CD8-positive, alpha-beta memory T cell (primary cell): ENCODE measurements around the gene UBAC2. TPM values are rescaled to one million over a fixed set of nuclear protein-coding genes. Genes with fewer than 3 reads are reported as not detected.

Experiments
- CTCF ChIA-PET: fragments of 350-600 bp; sonication (Branson Sonifier 250); formaldehyde crosslinking; loops from one replicate; lab custom pipeline; 2021; ENCODE audit warnings: antibody characterized with exemption; lab: Charles Lee
- POLR2A ChIA-PET: fragments of 350-600 bp; sonication (Branson Sonifier 250); formaldehyde crosslinking; loops from one replicate; lab custom pipeline; 2021; ENCODE audit warnings: antibody characterized with exemption; lab: Charles Lee
- DNase-seq, 5 donors: peaks; one replicate each; pipeline versions ENCODE4 v3.0.0 to v3.0.0-alpha.2; 2020 to 2022; ENCODE audit warnings: mixed read lengths in 1 of 5
- H3K27ac ChIP-seq: one replicate; pipeline ENCODE4 v1.7.0; 2013; ENCODE audit warnings: low read depth, mild to moderate bottlenecking, low read length, moderate library complexity
- H3K27me3 ChIP-seq: 2 replicates; pipeline ENCODE4 v1.7.0; 2013; ENCODE audit warnings: low read length, mild to moderate bottlenecking; ENCODE audit not compliant: insufficient read depth, poor library complexity, severe bottlenecking
- H3K36me3 ChIP-seq: 2 replicates; pipeline ENCODE4 v1.7.0; 2013; ENCODE audit warnings: mild to moderate bottlenecking, low read length, moderate library complexity; ENCODE audit not compliant: insufficient read depth
- H3K4me1 ChIP-seq: 2 replicates; pipeline ENCODE4 v1.7.0; 2013; ENCODE audit warnings: mild to moderate bottlenecking, low read length, moderate library complexity; ENCODE audit not compliant: insufficient read depth
- H3K4me3 ChIP-seq: 2 replicates; pipeline ENCODE4 v1.7.0; 2013; ENCODE audit warnings: mild to moderate bottlenecking, low read length
- H3K9me3 ChIP-seq: 2 replicates; pipeline ENCODE4 v1.7.0; 2013; ENCODE audit warnings: mild to moderate bottlenecking, low read length
- H3K27ac Mint-ChIP-seq, 8 donors: one replicate each; pipeline ENCODE4 v1.8.0; 2020 to 2021; ENCODE audit warnings: mixed read lengths in 8 of 8, mild to moderate bottlenecking in 6 of 8, inconsistent platforms in 3 of 8, moderate library complexity in 3 of 8
- H3K27me3 Mint-ChIP-seq, 2 donors: one replicate each; pipeline ENCODE4 v1.8.0; 2020 to 2021; ENCODE audit warnings: mixed read lengths in 2 of 2, mild to moderate bottlenecking in 1 of 2, moderate library complexity in 1 of 2
- H3K36me3 Mint-ChIP-seq, 3 donors: one replicate each; pipeline ENCODE4 v1.8.0; 2020 to 2021; ENCODE audit warnings: mixed read lengths in 3 of 3, inconsistent platforms in 1 of 3, mild to moderate bottlenecking in 1 of 3
- H3K4me1 Mint-ChIP-seq, 3 donors: one replicate each; pipeline ENCODE4 v1.8.0; 2020 to 2021; ENCODE audit warnings: mixed read lengths in 3 of 3, inconsistent platforms in 1 of 3, mild to moderate bottlenecking in 1 of 3
- H3K4me3 Mint-ChIP-seq, 7 donors: one replicate each; pipeline ENCODE4 v1.8.0; 2020 to 2021; ENCODE audit warnings: mixed read lengths in 7 of 7, mild to moderate bottlenecking in 6 of 7, moderate library complexity in 4 of 7, inconsistent platforms in 2 of 7
- H3K9me3 Mint-ChIP-seq, 5 donors: one replicate each; pipeline ENCODE4 v1.8.0; 2020 to 2022; ENCODE audit warnings: mixed read lengths in 5 of 5, mild to moderate bottlenecking in 3 of 5, moderate library complexity in 2 of 5, inconsistent platforms in 1 of 5
- polyA plus RNA-seq: library from polyadenylated mRNA; unstranded; fragments of 300-500 nt; fragmentation: Illumina TruSeq; gene quantifications from one replicate; pipeline ENCODE4 v1.2.3, GENCODE V29; 2021
- total RNA-seq, 2 experiments: library from RNA; stranded (reverse); gene quantifications; one replicate each; pipeline ENCODE4 v1.2.3, GENCODE V29; 2021

UBAC2 gene
- total and polyA plus RNA-seq, 3 experiments from 2014 or later, result 62.3 to 160 (median 63.7) TPM

DNA sequence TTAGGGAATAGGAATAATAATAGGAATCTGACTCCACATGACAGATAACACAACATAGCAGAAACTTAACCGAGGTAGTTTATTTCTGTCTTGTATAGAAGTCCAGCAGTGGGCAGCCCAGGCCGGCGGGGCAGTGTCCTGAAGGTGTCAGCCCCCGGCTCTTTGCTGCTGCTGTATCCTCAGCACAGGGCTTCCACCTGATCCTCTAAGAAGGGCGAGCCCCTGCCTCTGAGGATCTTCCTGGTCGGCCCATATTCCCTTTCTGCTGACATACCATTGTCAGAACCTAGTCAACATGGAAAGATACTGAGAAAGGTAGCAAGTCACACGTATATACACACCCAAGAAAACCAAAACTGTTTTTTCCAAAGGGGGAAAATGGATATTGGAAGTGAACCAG is 162.7 kb downstream of the UBAC2 start:
- ChIA-PET POLR2A (no interaction called here), CTCF (interaction anchor here (1.1 kb wide), 1 partner anchor 94 kb away, joined by 3 read pairs; no protein-coding TSS in a partner anchor)
- peaks cover 96% of the 10 kb centered on the region for H3K4me1 ChIP-seq
- peak overlapping the region in 3 of 7 donors; percentile 18 to 69 (median 35) for H3K4me3 Mint-ChIP-seq
- no peaks in the 10 kb centered on the region for H3K9me3 ChIP-seq
- peaks cover 7 to 53% (median 25%) of the 10 kb centered on the region in 3 donors for H3K36me3 Mint-ChIP-seq
- DNase-seq, result no peak
- no peaks in the 10 kb centered on the region for H3K27me3 ChIP-seq
- H3K9me3 Mint-ChIP-seq, result no peaks in the 10 kb centered on the region
- peak overlapping the region; percentile 82 to 99 (median 92) for H3K27ac Mint-ChIP-seq
- no peak overlapping the region for H3K4me3 ChIP-seq
- H3K27me3 Mint-ChIP-seq, result no peaks in the 10 kb centered on the region
- H3K27ac ChIP-seq, result peak overlapping the region; percentile 1
- H3K36me3 ChIP-seq, result no peaks in the 10 kb centered on the region
- peaks cover 90 to 100% (median 97%) of the 10 kb centered on the region in 3 donors for H3K4me1 Mint-ChIP-seq

DNA sequence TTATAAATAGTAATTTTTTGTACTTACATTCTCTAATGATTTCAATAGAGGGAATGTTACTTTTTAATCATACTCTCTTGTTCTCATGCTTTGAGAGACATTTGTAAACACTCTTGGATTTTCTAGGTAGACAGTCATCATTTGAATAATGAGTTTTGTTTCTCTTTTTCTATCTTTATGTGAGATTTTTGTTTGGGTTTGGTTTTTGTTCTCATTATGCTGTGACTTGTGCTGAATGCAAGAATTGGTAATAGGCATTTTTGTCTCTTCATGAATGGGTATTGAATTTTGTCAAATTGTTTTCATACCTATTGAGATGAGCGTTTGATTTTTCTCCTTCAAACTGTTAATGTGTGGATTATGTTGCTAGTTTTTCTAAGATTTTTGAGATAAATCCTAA is 163.3 kb downstream of the UBAC2 start:
- H3K9me3 ChIP-seq, result no peaks in the 10 kb centered on the region
- peak overlapping the region in 3 of 7 donors; percentile 5 to 55 (median 32) for H3K4me3 Mint-ChIP-seq
- no peaks in the 10 kb centered on the region for H3K9me3 Mint-ChIP-seq
- H3K36me3 Mint-ChIP-seq, result peaks cover 2 to 52% (median 27%) of the 10 kb centered on the region in 3 donors
- H3K27me3 ChIP-seq, result no peaks in the 10 kb centered on the region
- H3K4me1 Mint-ChIP-seq, result peaks cover 85 to 99% (median 97%) of the 10 kb centered on the region in 3 donors
- H3K27ac ChIP-seq, result no peak overlapping the region
- peaks cover 94% of the 10 kb centered on the region for H3K4me1 ChIP-seq
- H3K4me3 ChIP-seq, result no peak overlapping the region
- H3K27ac Mint-ChIP-seq, result peak overlapping the region; percentile 70 to 99 (median 90)
- POLR2A ChIA-PET, result no interaction called here
- no peak for DNase-seq
- CTCF ChIA-PET, result interaction anchor here (1.1 kb wide), 1 partner anchor 94 kb away, joined by 3 read pairs; no protein-coding TSS in a partner anchor
- H3K27me3 Mint-ChIP-seq, result no peaks in the 10 kb centered on the region
- H3K36me3 ChIP-seq, result no peaks in the 10 kb centered on the region

DNA sequence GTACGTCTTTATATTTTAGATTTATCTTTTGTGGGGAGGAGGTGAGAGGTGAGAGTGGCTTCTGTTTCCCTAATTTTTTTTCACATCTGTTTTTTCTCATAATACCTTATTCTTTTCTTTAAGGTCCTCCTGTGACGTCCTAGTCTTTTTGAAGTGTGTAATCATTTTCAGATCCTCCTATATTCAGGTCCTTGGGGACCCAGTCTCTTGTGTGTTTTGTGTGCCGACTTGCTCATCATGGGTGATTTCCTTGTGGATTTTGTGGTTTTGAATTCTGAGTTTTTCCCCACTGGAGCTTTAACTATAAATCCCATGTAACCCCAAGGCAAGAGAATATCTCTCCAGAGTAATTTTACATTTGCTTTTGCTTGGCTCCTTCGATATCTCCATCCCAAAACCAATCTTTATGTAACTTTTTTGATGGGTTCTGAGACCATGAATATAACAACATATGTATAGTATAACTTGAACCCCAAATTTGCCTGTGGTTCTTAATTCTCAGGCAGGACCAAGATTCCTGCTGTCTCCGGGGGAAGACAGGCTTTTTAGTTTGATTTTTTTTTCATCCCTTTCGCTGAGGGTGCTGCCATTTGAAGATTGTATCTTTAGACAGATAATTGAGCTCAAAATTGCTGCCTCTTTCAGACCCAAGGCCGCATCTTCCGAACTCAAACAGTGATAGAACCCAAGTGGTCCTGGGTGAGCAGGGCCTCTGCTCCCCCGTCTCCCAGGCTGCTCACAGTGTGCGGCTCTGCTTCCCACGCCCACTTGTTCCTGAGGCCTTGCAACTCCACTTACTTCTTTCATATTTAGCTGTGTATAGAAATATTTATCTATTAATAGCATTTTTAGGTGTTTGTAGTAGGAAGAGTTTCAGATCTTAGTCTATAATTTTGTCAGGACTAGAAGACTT is 165.7 kb downstream of the UBAC2 start:
- no peak for DNase-seq

DNA sequence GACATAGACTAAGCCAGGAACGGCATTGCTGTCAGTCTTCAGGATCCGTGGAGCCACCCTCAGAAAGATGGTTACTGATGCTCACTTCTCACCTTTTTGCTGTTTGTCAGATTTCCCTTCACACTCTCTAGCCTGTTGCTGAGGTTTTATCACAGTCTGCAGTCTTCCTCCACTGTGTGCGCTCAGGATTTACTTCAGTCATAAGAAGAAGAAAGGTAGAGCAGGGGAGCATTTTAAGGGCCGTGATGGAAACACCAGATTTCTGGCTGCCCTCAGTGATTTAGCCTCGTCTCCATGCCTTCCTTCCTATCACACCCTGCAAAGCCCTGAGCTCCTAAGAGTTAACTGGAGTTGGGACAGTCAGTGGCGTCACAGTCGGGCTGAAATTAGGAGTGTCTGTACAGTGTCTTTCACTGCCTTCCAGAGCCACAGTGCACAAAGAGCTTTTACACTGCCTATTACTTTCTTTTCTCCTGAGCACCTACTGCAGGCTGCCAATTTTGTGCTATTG is 166.5 kb downstream of the UBAC2 start:
- no peaks in the 10 kb centered on the region for H3K27me3 ChIP-seq
- no peaks in the 10 kb centered on the region for H3K27me3 Mint-ChIP-seq
- H3K4me3 Mint-ChIP-seq, result peak overlapping the region; percentile 67 to 89 (median 77)
- no peaks in the 10 kb centered on the region for H3K9me3 ChIP-seq
- H3K27ac Mint-ChIP-seq, result peak overlapping the region; percentile 91 to 98 (median 96)
- H3K4me3 ChIP-seq, result peak overlapping the region; percentile 42
- H3K9me3 Mint-ChIP-seq, result no peaks in the 10 kb centered on the region
- peak in 2 of 5 donors; percentile 51 to 60 for DNase-seq
- ChIA-PET CTCF (interaction anchor here (0.8 to 3.4 kb wide), 17 partner anchors 8 to 191 kb away, joined by 3 to 21 read pairs (median 5); no protein-coding TSS in a partner anchor), POLR2A (interaction anchor here (1.3 to 1.7 kb wide), 4 partner anchors 8 to 67 kb away, joined by 4 to 7 read pairs (median 4); no protein-coding TSS in a partner anchor)
- H3K4me1 ChIP-seq, result peaks cover 94% of the 10 kb centered on the region
- peaks cover 77 to 98% (median 96%) of the 10 kb centered on the region in 3 donors for H3K4me1 Mint-ChIP-seq
- peak overlapping the region; percentile 44 for H3K27ac ChIP-seq
- no peaks in the 10 kb centered on the region for H3K36me3 ChIP-seq
- H3K36me3 Mint-ChIP-seq, result peaks cover 17 to 57% (median 30%) of the 10 kb centered on the region in 3 donors

More for the DNA sequence above, 165.7 kb downstream of the UBAC2 start:
- ChIA-PET CTCF (interaction anchor here (1.0 to 3.4 kb wide), 17 partner anchors 9 to 190 kb away, joined by 3 to 21 read pairs (median 5); no protein-coding TSS in a partner anchor), POLR2A (interaction anchor here (1.3 to 1.7 kb wide), 4 partner anchors 9 to 68 kb away, joined by 4 to 7 read pairs (median 4); no protein-coding TSS in a partner anchor)
- Histone ChIP-seq H3K9me3 (no peaks in the 10 kb centered on the region), H3K27ac (peak overlapping the region; percentile 44), H3K4me1 (peaks cover 94% of the 10 kb centered on the region), H3K36me3 (no peaks in the 10 kb centered on the region), H3K4me3 (peak overlapping the region; percentile 2), H3K27me3 (no peaks in the 10 kb centered on the region)
- Mint-ChIP-seq H3K4me1 (peaks cover 76 to 97% (median 96%) of the 10 kb centered on the region in 3 donors), H3K27me3 (no peaks in the 10 kb centered on the region), H3K36me3 (peaks cover 13 to 57% (median 26%) of the 10 kb centered on the region in 3 donors), H3K27ac (peak overlapping the region; percentile 91 to 98 (median 96)), H3K4me3 (peak overlapping the region; percentile 31 to 89 (median 75)), H3K9me3 (no peaks in the 10 kb centered on the region)

DNA sequence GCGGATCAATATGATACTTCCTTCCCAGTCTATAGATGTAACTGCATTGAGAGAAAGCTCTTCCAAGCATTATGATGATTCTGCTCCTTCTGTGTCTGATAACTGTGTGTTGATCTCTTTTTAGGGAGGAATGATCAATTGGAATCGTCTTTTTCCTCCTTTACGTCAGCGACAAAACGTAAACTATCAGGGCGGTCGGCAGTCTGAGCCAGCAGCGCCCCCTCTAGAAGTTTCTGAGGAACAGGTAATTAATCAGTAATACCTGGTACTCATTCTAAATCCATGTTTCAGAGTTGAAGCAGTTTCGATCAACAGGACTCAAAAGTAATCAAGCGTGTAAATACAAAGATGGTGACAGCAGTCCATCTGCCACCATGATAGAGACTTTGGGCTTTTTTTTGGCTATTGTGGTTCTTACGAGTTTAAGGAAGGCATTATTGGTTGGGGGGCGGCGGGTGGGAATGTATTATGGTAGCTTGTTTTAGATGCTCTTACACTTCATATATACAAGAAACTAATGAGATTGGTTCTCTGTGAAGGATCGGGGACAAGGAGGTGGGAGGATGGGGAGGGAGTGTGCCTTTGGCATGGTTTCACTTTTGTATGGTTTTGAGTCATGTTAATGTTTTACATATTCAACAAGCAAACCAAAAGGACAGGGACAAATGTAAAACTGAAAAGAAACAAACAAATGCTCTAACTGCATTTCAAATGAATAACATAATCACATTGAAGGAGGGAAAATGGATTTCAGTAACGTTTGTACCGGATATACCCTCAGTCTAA is 167.2 kb downstream of the UBAC2 start:
- Mint-ChIP-seq H3K9me3 (no peaks in the 10 kb centered on the region), H3K4me1 (peaks cover 76 to 98% (median 96%) of the 10 kb centered on the region in 3 donors), H3K36me3 (peaks cover 21 to 58% (median 34%) of the 10 kb centered on the region in 3 donors), H3K4me3 (peak overlapping the region; percentile 67 to 89 (median 77)), H3K27ac (peak overlapping the region; percentile 91 to 98 (median 96)), H3K27me3 (peaks cover 0 to 2% of the 10 kb centered on the region in 2 donors)
- ChIA-PET POLR2A (interaction anchor here (1.3 to 1.7 kb wide), 4 partner anchors 7 to 67 kb away, joined by 4 to 7 read pairs (median 4); no protein-coding TSS in a partner anchor), CTCF (interaction anchor here (0.8 to 3.4 kb wide), 13 partner anchors 12 to 103 kb away, joined by 3 to 21 read pairs (median 4); no protein-coding TSS in a partner anchor)
- Histone ChIP-seq H3K36me3 (no peaks in the 10 kb centered on the region), H3K4me1 (peaks cover 94% of the 10 kb centered on the region), H3K27me3 (no peaks in the 10 kb centered on the region), H3K4me3 (peak overlapping the region; percentile 42), H3K27ac (no peak overlapping the region), H3K9me3 (no peaks in the 10 kb centered on the region)
- DNase-seq, result no peak

DNA sequence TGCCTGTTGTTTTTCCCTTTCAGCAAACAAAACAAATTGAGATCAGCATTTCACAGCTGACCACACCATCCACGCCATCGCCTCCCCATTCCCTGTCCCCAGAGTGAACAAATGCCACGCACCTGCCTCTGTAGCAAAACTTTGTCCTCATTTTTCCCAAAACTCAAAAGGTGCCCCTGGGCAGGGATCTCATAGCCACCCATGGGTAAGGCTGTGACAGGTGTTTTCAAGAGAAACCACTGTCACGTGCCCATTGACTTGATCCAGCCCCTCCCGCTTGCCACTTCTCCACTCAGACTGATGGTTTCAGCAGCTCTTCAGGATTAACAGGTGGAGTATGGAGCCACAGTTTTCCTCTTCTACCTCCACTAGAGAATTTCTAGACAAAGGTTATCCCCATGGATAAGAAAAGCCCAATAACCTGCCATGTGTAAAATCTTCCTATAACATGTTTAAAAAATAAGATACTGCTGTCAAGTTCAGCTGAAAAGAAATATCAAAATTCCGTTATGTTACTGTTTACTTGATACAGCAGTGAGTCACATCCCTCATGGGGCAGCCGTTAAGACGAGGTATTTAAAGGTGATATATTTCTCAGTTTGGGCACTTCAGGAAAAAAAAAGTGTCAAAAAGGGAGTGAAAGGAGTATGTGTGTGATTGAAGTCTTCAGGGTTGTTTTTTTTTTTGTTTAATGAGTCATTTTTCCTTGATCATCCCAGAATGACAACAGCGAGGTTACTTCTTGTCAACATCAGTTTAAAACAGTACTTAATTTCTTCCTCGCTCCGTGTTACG is 170.0 kb downstream of the UBAC2 start:
- H3K9me3 Mint-ChIP-seq, result no peaks in the 10 kb centered on the region
- peaks cover 80 to 99% (median 96%) of the 10 kb centered on the region in 3 donors for H3K4me1 Mint-ChIP-seq
- H3K36me3 ChIP-seq, result no peaks in the 10 kb centered on the region
- ChIA-PET CTCF (interaction anchor here (0.9 to 4.3 kb wide), 4 partner anchors 10 to 101 kb away, joined by 3 to 24 read pairs (median 6); no protein-coding TSS in a partner anchor), POLR2A (interaction anchor here (0.7 to 2.0 kb wide), 6 partner anchors 11 to 65 kb away, joined by 3 to 11 read pairs (median 4); no protein-coding TSS in a partner anchor)
- H3K9me3 ChIP-seq, result no peaks in the 10 kb centered on the region
- H3K4me3 Mint-ChIP-seq, result peak overlapping the region in 6 of 7 donors; percentile 24 to 68 (median 42)
- peaks cover 0 to 4% of the 10 kb centered on the region in 2 donors for H3K27me3 Mint-ChIP-seq
- peak overlapping the region; percentile 28 to 99 (median 96) for H3K27ac Mint-ChIP-seq
- DNase-seq, result no peak
- no peak overlapping the region for H3K4me3 ChIP-seq
- H3K4me1 ChIP-seq, result peaks cover 93% of the 10 kb centered on the region
- no peak overlapping the region for H3K27ac ChIP-seq
- no peaks in the 10 kb centered on the region for H3K27me3 ChIP-seq
- H3K36me3 Mint-ChIP-seq, result peaks cover 21 to 62% (median 40%) of the 10 kb centered on the region in 3 donors
